Activated T-helper 9 cell treated with anti-CD3 and anti-CD28 coated beads, Interleukin-2, amount 50 U/mL, for 16 hours (primary cell): Measurements from ENCODE around the gene PLAA.

Experiments
- DNase-seq: peaks from one replicate; pipeline ENCODE4 v3.0.0-alpha.2; 2020; ENCODE audit warnings: low read depth

The PLAA gene

DNA sequence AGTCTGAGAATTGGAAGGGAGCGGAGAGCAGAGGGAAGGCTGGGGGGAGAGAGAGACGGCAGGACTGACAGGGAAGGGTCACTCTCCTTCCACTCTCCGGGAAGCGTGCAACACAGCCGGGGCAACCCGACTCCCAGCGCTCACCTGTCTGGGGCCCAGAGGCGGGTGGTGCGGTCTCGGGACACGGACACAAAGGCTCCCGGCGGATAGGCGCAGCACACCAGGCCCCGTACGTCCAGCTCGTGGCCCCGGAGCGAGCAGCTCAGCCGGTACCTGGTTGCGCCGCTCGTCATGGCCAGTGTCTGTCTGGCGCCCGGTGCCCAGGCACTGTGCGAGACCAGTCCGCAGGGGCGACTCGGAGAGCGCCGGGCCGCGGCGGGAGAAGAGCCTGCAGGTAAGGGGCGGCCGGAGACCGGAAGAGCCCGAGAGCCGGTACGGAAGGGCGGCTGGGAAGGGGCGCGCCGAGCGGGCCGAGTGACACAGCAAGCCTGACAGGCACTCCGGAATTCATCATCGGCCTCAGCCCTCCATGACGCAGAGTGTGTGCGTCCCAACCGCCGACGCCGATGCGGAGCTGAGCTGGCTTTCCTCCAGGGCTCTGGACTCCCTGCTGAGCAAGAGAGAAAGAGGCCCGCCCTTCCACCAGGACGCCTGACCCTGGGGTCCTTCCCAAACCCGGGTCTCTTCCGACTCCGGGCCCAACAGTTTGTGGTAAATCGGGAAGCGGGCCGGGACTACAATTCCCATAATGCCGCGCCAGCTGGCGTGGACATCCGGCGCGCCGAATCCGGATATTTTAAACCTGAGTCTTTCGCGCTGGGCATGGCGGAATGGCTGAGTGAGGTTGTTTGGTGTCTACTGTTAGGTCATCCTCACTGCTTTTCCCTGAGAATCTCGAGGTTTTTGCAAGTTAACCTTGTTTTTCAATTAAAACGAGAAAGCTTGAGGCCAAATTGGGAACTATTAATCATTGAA lies at the start of gene PLAA:
Gene PLAA (minus strand): TSS at position 490 of the 975 bp plus-strand sequence. CDS start 197 bp downstream, at position 293.
- DNase-seq: peak; percentile 78

DNA sequence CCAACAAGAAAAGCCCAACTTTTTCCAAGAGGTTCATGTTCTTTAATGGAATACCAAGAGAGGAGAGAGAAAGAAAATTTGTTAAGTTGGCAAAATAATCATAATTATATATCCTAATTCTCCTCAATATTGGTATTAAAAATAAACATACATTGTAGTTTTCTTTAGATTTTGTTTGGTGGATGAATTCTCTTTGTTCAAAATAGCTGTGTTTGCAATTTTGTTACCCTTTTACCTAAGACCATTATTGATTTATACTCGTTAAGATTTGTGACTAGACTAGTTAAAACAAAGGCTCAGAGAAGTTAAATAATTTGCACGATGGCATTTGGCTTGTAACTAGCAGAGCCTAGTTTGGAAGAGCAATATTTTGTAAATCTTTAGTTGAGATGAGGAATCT lies 48.8 kb upstream of the PLAA start:
- DNase-seq: no peak

DNA sequence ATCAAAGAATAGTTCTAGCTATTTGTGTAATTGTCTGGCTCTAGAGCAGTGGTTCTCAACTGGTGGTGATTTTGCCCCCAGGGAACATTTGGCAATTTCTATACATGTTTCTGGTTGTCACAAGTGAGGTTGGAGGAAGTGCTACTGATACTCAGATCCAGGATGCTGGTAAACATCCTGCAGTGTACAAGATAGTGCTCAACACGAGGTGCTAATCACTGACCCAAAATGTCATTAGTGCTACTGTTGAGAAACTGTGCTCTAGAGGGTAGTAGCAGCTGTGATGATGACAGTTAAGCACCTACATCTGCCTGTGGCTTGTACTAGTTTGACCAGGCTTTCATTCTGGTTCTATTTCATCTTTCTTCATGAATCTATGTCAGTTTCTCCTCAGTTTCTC lies 36.3 kb upstream of the PLAA start:
- no peak for DNase-seq

DNA sequence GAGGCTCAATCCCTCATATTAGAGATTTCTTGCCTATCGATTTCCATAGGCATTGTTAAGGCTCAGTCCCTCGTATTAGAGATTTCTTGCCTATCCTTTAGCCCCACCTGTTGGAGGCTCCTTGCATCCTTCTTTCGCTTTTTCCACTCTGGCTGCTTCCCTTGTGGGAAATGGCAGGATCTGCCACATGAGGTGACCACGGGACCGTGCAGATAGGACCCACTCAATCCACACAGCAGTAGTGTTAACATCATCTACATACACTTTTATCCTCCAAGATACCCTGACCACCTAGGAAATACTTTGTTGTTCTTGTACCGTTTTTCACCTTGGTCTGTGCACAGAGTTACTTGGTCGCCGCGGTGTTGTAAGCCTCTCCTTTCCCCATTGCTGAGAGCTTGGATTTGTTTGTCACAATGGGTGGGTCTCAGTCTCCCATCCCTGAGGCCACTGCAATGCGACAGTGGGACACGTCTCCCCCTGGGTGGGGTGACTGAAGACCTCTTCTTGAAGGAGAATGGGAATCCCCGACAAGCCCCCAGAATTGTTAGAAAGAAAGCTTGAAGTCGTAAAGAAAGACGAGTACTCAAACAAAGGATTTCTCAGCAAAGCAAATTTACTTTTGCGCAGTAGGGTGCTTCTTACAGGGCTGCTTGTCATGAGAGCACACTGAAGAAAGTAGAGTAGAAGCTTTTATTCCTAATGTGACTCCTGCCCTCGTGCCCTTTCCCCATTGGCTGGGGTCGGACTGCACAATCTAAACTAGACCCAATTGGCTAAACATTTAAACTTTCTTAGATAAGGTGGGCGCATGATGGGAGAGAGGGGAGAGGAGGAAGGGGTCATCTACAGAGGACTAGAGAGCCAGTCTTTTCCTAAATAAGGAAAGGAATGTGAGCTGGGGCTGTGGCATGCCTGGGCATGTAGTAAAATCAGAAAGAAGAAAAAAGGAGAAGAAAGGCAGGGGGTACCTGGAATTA lies 29.0 kb upstream of the PLAA start:
- DNase-seq: no peak

- no peak for DNase-seq
Measured at GRCh38 chr9:26974927-26975326, 27.9 kb upstream of the PLAA start.

DNA sequence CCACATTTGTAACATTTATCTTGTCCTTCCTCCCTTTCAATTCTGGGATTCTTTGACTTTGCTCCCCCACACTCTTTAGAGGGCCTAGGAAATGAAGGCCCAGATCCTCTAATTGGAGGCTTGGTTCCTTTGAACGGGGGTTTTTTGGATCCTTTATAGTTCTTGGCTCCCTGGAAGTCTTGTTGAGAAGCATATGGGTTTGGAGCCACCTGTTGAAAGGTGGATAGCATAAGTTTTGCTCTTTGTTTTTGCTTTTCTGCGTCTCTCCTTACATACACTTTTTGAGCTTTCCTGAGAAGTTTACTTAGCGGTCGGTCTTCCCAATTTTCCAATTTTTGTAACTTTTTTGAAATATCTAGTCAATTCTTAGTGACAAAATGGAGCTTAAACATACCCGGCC lies 26.9 kb upstream of the PLAA start:
- no peak for DNase-seq

GRCh38 chr9:26971721-26972120 lies 24.7 kb upstream of the PLAA start:
- DNase-seq: no peak

DNA sequence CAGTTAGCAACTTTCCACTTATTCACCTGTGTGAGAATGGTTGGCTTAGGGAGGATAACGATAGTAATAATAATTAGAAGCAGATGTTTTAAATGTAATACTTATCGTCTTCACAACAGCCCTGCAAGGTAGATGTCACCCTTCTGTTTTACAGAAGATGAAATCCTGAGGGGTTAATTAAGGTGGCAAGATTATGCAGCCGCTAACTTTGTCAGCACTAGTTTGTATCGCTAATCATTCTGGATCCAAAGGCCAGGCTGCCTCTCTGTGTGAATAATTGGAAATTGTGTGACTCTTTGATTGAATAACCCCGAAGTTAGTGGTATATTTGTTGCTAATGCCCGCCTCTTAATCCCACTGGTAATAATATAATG lies 9.8 kb upstream of the PLAA start:
- no peak for DNase-seq

DNA sequence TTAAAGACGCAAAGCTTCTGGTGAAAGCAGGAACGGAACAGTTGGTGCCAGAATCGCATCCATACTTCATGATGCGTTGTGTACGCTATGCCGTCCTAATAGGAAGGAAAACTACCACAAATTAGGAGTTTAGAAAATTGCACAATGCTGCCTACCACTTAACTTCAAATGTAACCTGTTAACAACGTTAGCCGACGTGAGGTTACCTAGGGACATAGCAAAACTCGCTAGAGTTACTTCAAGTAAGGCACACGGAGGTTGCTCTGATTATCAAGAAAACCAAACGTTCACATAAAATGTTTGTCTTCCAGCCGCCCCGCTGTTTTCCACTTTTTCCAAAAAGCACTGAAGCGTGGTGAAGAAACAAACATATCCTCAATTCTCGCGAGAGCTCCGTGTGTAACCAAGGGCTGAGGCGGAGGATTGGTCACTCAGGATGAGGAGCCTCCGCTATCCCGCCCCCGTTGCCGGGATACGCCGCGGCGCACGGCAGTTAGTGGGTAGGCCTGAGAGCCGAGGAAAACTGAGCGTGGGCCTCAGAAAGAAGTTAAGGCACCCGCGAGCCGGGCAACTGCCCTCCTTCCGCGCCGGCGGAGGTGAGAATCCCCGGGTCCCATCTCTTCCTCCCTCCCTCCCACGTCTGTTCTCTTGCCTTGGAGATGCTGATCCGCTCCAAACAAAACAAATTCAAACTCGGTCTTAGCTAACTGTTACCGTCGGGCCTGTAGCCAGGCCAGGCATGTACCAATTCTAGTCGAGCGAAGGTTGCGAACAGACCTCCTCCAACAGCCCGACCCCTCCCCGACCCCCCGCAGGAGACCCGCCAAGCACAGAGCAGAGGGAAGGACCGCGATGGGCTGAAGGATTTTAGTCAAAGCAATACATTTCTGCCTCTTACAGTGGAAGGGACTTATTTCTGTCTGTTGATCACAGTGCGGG lies 9.1 kb upstream of the PLAA start, which contains the start of gene IFT74:
Gene IFT74 (plus strand): TSS at position 492 of the 939 bp plus-strand sequence. CDS start 5,556 bp downstream, outside the sequence.
- peak; percentile 89 for DNase-seq

- DNase-seq: no peak
Measured at GRCh38 chr9:26955222-26955903, 8.3 kb upstream of the PLAA start.

- DNase-seq: no peak
Measured at GRCh38 chr9:26954050-26954508, 7.0 kb upstream of the PLAA start.

DNA sequence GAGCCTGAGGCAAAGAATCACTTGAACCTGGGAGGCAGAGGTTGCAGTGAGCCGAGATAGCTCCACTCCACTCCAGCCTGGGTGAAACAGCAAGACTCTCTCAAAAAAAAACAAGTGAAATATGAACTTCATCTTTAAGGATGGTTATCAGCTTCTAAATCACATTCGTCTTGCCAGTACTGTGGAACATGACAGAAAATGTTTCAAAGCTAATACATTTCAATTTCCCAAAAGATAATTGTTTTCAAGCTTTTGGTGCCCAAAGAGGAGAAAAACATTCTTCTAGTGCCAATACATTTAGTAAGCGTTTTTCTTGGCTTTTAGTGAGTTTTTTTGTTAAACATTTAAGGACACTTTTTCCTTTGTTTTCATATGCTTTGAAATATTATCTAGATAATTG lies 4.8 kb upstream of the PLAA start:
- DNase-seq: no peak

DNA sequence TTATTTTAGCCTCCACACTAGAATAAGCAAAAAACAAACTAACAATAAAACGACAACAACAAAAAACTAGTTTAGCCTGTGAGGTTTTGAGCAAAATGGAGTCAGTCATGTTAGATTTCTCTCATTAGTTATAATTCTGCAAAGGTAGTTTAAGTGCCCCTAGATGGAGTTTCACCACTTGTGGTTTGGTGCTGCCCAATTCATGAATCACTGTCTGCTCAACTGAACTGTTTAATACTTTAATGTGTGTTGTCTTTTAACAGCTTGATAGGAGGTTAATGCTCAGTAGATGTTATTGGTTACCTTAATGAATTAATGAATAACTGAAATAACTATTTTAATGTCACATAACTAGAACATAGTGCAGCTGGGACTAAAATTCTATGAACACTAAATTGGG lies 3.5 kb upstream of the PLAA start:
- no peak for DNase-seq

GRCh38 chr9:26949637-26950069 lies 2.6 kb upstream of the PLAA start:
- no peak for DNase-seq

- peak; percentile 13 for DNase-seq
Measured at GRCh38 chr9:26947736-26948135, 694 bp upstream of the PLAA start.

GRCh38 chr9:26945591-26945990 lies 1.5 kb downstream of the PLAA start:
- no peak for DNase-seq

- no peak for DNase-seq
Measured at GRCh38 chr9:26940779-26941178, 6.3 kb downstream of the PLAA start.

- DNase-seq: no peak
Measured at GRCh38 chr9:26939955-26940711, 6.9 kb downstream of the PLAA start.

GRCh38 chr9:26937816-26938371 lies 9.1 kb downstream of the PLAA start:
- no peak for DNase-seq

GRCh38 chr9:26935847-26936246 lies 11.2 kb downstream of the PLAA start:
- no peak for DNase-seq
